Bronchial epithelial cell (primary cell): ENCODE results near the gene ABCC9. TPM values are rescaled to one million over a fixed set of nuclear protein-coding genes. Genes with fewer than 3 reads are reported as not detected.
"Not testable (repeated sequence)": the region's sequence is repeated elsewhere in the genome, so short reads cannot be mapped to it uniquely, and the experiment has no call there.

ENCODE experiments used
- DNase-seq: peaks from one replicate; pipeline ENCODE4 v3.0.0-alpha.2; 2010; ENCODE audit warnings: low read depth
- FAIRE-seq: peaks from 2 replicates; lab custom pipeline; 2011; peaks lifted over from hg19 to GRCh38; lab: Jason Lieb, UNC
- H3K27me3 ChIP-seq: 2 replicates; pipeline ENCODE4 v1.5.1; 2011; ENCODE audit warnings: low read length; ENCODE audit not compliant: control insufficient read depth, insufficient read depth
- H3K36me3 ChIP-seq: 2 replicates; pipeline ENCODE4 v1.5.1; 2011; ENCODE audit warnings: low read length; ENCODE audit not compliant: control insufficient read depth, insufficient read depth
- H3K4me3 ChIP-seq: 2 replicates; pipeline ENCODE4 v1.5.1; 2011; ENCODE audit warnings: mild to moderate bottlenecking, low read depth, low read length, control low read depth
- total RNA-seq: library from RNA; depleted of rRNA; stranded (reverse); fragments of >200 nt; gene quantifications from 2 replicates; pipeline ENCODE4 v1.2.1, GENCODE V29; 2014
- TF ChIP-seq, protein P1 (sequence below): IDR thresholded peaks from 2 replicates; pipeline ENCODE4 v1.5.1; 2011; ENCODE audit warnings: mild to moderate bottlenecking, moderate library complexity, low read length, control low read depth, inconsistent platforms; ENCODE audit not compliant: insufficient read depth, severe bottlenecking

ABCC9 gene
- total RNA-seq, 1 donor from 2014 or later, result 0.79 TPM

DNA sequence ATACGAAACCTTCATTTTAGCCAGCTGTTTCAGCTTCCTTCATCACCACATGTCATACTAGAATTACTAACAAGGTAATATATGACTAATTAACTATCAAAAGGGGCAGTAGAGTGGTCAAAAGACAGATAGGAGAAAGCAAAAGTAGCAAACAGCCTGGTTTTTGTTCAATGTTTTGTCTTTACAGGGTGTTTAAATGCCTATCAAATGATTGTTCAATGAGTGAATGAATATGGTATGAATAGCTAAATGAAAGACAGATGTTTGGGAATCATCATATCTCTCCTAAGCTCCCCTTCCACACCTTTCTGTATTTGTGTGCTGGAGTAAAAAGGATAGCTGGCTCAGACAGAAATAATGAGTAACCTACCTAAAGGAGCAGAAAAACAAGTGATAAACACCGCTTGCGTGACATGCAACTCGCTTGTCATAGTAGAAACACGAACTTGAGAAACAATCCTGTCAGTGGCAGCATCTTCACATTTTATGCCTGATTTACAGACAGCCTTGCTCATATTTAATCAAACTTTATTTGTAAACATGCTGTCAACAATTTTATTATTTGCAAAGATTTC lies 34.2 kb downstream of the ABCC9 start:
- no peaks in the 10 kb centered on the region for H3K27me3 ChIP-seq
- H3K4me3 ChIP-seq, result no peak overlapping the region
- no peak for DNase-seq
- TF ChIP-seq, protein P1, sequence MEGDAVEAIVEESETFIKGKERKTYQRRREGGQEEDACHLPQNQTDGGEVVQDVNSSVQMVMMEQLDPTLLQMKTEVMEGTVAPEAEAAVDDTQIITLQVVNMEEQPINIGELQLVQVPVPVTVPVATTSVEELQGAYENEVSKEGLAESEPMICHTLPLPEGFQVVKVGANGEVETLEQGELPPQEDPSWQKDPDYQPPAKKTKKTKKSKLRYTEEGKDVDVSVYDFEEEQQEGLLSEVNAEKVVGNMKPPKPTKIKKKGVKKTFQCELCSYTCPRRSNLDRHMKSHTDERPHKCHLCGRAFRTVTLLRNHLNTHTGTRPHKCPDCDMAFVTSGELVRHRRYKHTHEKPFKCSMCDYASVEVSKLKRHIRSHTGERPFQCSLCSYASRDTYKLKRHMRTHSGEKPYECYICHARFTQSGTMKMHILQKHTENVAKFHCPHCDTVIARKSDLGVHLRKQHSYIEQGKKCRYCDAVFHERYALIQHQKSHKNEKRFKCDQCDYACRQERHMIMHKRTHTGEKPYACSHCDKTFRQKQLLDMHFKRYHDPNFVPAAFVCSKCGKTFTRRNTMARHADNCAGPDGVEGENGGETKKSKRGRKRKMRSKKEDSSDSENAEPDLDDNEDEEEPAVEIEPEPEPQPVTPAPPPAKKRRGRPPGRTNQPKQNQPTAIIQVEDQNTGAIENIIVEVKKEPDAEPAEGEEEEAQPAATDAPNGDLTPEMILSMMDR, result no peak
- no peak for FAIRE-seq
- no peaks in the 10 kb centered on the region for H3K36me3 ChIP-seq

DNA sequence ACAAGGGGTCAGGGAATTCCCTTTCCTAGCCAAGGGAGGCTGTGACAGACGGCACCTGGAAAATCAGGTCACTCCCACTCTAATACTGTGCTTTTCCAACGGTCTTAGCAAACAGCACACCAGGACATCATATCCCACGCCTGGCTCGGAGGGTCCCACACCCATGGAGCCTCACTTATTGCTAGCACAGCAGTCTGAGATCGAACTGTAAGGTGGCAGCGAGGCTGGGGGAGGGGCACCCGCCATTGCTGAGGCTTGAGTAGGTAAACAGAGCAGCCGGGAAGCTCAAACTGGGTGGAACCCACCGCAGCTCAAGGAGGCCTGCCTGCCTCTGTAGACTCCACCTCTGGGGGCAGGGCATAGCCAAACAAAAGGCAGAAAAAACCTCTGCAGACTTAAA lies 41.7 kb downstream of the ABCC9 start:
- FAIRE-seq, H3K36me3 ChIP-seq, DNase-seq, H3K4me3 ChIP-seq, H3K27me3 ChIP-seq: not testable (repeated sequence)

DNA sequence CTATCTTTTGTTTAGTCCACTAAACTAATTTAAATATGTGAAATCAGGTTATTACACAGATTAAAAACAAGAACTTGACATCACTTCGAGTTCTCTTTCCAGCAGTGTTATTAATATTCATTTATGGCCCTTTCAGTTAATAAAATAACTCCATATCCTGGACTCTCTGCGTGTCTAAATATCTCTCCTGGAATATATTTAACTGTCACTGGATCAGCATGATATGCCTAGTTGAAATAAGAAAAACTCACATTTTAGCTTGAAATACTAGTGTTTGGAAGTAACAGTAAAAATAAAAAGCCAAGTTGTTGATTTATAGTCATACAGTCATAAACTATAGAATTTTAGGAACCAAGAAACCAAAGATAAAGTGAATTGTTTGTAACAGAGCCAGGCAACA lies 45.6 kb downstream of the ABCC9 start:
- DNase-seq (no peak), FAIRE-seq (no peak)
- TF ChIP-seq, protein P1, result no peak
- H3K27me3 ChIP-seq, result no peaks in the 10 kb centered on the region
- no peak overlapping the region for H3K4me3 ChIP-seq
- no peaks in the 10 kb centered on the region for H3K36me3 ChIP-seq

DNA sequence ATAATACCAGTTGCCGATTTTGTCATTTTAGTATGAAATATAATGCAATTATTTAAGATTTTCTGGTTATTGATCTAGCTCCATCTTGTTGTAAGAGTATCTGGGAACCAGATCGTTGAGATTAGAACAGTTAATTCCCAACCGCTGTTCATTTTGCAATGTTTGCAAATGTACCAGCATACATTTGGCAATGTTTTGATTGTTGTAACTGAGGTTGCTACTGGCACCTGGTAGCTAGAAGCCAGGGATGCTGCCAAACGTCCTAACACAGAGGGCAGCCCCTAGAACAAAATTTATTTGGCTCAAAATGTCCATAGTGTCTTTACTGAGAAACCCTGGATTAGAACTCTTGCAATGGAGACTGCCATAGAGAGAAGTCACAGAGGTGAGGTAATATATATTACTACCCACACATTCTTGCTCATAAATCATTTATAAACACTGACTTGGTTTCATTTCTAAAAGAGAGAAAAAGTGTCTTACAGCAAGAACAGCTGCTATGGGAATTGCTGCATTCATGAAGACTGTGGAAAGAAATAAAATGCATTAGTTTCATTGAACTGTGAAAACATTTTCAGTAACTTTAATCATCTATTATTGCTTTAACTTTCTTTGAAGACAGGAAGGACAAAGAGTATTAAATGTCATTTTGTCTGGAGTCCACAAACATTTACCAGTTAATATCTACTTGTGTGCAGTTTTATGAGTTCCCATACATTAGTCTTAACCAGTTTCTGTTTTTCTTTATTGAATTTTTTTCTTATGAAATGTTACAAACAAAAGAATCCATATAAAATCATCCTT lies 46.2 kb downstream of the ABCC9 start:
- FAIRE-seq (no peak), DNase-seq (no peak)
- Histone ChIP-seq H3K27me3 (no peaks in the 10 kb centered on the region), H3K36me3 (no peaks in the 10 kb centered on the region), H3K4me3 (no peak overlapping the region)
- TF ChIP-seq, protein P1, result no peak

DNA sequence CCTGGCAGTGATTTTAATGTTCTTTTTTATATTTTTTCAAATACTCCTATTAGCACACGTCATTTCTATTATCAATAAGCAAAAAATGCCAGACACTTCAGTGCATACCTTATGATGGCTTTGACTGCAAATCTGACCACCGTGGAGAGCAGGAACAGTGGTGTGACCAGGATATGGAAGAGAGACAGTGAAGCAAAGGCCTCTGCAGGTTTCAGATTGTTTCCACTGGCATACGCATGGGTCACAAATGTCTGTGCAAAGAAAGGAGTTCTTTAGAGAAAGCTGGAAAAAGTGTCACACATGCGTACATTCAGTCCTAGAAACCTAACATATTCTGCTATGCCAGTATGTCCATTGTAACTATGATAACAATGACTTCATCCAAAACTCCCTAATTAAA lies 47.3 kb downstream of the ABCC9 start:
- Histone ChIP-seq H3K36me3 (no peaks in the 10 kb centered on the region), H3K4me3 (no peak overlapping the region), H3K27me3 (no peaks in the 10 kb centered on the region)
- no peak for DNase-seq
- TF ChIP-seq, protein P1, result no peak
- FAIRE-seq, result no peak

DNA sequence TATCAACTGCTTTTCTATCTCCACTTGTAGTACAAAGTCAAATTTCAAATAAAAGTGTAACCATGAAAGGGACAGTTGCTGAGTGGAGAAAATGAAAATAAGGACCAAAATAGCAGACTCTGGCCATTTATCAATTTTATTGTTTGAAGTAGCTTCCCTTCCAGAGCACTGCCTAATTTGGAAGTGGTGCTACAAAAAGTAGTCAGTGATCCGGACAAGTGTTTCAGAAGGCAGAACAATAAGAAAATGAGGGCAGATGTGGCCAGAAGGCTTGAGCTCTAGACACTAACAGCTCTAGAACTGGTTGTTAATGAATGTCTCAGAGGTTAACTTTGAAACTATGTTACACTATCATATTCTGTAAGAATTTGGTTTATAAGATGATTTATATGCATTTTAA lies 48.9 kb downstream of the ABCC9 start:
- no peak overlapping the region for H3K4me3 ChIP-seq
- H3K27me3 ChIP-seq, result no peaks in the 10 kb centered on the region
- no peak for FAIRE-seq
- no peak for DNase-seq
- TF ChIP-seq, protein P1, result no peak
- H3K36me3 ChIP-seq, result no peaks in the 10 kb centered on the region
